ENCODE results near the gene WWOX. TPM values are rescaled to one million over a fixed set of nuclear protein-coding genes. Genes with fewer than 3 reads are reported as not detected.

WWOX gene
- total and polyA plus RNA-seq, 2 of the 8 experiments (the other 6 are each of a cell fraction or from before 2014, with no cell fraction given): 5.4 to 16.7 TPM

GRCh38 chr16:78150233-78150632, 50.8 kb downstream of the WWOX start (continued):
- no peak for TF ChIP-seq CHD7 (IDR thresholded peaks at IDR 0.05; ENCODE audit: insufficient replicate concordance, low read length)

Data from H1 (cell line).